Hepatocyte (in vitro differentiated cells): ENCODE measurements around the gene FAM135A. TPM values are rescaled to one million over a fixed set of nuclear protein-coding genes. Genes with fewer than 3 reads are reported as not detected.

ENCODE experiments used
- polyA plus RNA-seq: library from polyadenylated mRNA; unstranded; fragments of >200 nt; fragmentation: Nextera tagmentation; extraction: Ambion mirVana; gene quantifications from 2 replicates; pipeline ENCODE4 v1.2.1, GENCODE V29; 2016
- small RNA-seq: library from RNA; depleted of rRNA; stranded (forward); fragments of <200 nt; gene quantifications from one replicate; pipeline ENCODE3, GENCODE V24; 2014
- total RNA-seq: library from RNA; depleted of rRNA; stranded (reverse); fragments of >200 nt; gene quantifications from 2 replicates; pipeline ENCODE4 v1.2.3, GENCODE V29; 2014

FAM135A gene
- total and polyA plus RNA-seq, 2 experiments from 2014 or later = 19.0 to 78.4 TPM

Small RNA genes lying within 50 kb of the gene (small RNA-seq; reads per million reads assigned to genes)
- gene RNU7-48P = not detected

Other genes with a start within 250 kb of the FAM135A start
- gene COL9A1, start 110.4 kb upstream of the FAM135A start, total RNA-seq = 1.5 and 1.6 TPM in 2 replicates
- gene COL9A1, start 110.4 kb upstream of the FAM135A start, polyA plus RNA-seq = 1.9 and 2.3 TPM in 2 replicates
- gene SDHAF4, start 153.4 kb downstream of the FAM135A start, total RNA-seq = 16.0 and 16.9 TPM in 2 replicates
- gene SDHAF4, start 153.4 kb downstream of the FAM135A start, polyA plus RNA-seq = 10.9 and 11.9 TPM in 2 replicates